GM04503 (cell line): ENCODE measurements around the gene AMBP.

Experiments
- DNase-seq: peaks from one replicate; pipeline ENCODE4 v3.0.0-alpha.2; 2012; ENCODE audit warnings: low read depth

AMBP gene

DNA sequence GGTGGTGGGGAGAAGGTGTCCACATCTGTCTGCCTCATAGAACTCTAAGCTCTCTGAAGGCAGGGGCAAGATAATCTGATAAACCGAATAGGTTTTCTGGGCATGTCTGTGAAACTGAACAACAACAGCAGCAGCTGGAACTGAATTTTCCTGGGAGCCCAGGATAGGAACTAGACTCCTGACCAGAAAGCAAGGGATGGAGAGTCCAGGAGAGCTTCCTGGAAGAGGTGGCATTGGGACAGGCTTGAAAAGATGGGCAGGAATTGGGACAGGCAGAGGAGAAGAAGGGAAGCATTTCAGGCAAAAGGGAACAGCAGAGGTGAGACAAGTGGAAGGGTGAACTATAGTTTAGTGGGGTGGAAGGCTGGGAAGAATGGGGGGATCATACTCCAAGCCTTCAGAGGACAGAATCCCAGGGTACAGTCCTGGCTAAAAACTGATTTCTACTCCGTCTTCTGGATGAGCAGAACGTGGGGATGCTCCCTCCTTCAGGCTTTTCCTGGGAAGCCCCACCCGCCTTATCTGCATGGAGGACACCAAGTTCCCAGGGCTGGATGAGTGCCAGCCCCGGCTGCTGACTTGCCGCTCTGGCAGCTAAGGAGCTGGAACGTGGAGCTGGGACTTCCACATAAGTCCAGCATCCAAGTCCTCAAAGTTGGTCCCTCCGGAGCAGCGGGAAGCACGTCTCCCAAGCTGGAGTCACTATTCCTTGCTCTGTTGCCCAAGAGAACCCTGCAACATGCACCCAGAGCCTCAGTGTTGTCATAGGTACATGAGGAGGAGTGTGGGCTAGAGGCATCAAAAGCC is 34.9 kb upstream of the AMBP start:
- no peak for DNase-seq

GRCh38 chr9:114112325-114112724 is 34.2 kb upstream of the AMBP start:
- DNase-seq, result no peak

GRCh38 chr9:114110180-114110579 is 32.1 kb upstream of the AMBP start:
- DNase-seq, result peak; percentile 77

- DNase-seq, result no peak
These were observed 31.0 kb upstream of the AMBP start for GRCh38 chr9:114109124-114109523.

DNA sequence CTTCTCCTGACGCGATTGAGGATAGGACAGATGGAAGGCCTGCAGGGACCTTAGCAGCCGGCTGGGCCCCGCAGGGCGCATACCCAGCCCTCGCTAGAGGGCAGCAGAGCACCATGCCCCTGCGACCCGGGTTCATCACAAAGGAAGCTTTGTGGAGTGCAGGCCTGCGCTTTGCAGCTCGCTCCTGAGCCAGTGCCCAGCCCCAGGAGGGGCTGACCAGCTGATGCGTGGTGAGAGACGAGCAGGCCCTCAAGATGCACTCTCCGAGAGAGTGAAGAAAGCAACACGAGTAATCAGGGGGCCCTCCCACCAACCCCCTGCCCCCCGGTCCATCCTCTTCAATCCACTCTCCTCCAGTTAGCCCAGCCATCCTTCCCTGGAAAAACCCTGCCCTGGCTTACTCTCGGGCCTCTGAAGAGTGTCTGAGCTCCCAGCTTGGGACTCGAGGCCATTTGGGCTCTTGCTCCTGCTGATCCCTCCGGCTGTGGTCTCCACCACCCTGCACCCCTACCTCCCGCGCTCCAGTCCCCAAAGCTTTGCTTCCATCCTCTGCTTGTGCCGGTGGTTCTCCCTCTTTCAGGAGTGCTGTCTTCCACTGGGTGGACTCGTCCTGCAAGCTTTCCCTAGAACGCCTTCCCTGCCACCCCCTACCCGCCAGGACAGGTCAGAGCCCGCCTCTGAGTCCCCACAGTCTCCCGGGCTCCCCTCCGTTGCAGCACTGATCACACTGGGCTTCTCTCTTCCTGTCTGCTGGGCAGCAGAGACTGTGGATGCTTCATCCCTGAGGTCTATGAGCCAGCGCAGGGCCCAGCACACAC is 30.1 kb upstream of the AMBP start:
- peak; percentile 28 for DNase-seq

DNA sequence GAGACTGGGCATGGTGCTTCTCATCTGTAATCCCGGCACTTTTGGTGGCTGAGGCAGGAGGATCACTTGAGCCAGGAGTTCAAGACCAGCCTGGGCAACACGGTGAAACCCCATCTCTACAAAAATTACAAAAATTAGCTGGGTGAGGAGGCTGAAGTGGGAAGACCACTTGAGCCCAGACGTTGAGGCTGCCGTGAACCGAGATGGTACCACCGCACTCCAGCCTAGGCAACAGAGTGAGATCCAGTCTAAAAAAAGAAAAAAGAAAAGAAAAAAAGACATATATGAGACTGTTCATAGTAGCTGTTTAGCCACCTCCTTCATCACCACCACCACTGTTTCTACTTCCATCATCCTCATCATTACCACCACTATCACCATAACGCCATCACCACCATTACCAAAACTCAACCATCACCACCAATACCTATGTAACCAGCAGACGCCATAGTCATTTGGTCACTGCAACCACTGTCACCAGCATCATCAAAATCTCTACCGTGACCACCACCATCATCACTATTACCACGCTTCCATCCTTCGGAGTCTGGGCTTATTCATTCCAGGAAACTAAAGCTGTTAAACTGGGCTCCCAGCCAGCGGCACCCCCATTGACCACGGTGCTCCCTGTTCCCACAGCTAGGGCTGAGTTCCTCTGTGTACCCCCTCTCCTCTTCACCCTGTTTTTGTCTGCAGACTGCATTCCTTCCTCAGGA is 29.3 kb upstream of the AMBP start:
- no peak for DNase-seq

- no peak for DNase-seq
These were observed 27.1 kb upstream of the AMBP start for GRCh38 chr9:114105236-114105635.

GRCh38 chr9:114102484-114102883 is 24.4 kb upstream of the AMBP start:
- DNase-seq, result no peak

DNA sequence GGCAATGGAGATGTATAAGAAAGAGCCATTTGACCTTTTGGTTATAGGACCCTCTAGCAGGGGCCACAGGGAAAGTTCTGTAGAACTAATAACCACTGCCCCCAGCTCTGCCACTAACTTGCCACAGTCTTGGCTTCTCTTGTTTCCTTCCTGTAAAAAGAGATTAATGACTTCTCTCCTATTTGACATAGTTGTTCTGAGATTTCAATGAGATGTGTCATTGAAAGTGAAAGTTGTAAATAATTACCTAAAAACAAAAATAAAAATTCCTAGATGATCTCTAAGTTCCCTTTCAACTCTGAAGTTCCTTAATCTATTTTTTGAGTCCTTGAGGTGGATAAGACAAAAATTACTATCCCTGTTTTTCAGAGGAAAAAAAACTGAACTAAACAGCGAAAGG is 22.4 kb upstream of the AMBP start:
- DNase-seq, result no peak

DNA sequence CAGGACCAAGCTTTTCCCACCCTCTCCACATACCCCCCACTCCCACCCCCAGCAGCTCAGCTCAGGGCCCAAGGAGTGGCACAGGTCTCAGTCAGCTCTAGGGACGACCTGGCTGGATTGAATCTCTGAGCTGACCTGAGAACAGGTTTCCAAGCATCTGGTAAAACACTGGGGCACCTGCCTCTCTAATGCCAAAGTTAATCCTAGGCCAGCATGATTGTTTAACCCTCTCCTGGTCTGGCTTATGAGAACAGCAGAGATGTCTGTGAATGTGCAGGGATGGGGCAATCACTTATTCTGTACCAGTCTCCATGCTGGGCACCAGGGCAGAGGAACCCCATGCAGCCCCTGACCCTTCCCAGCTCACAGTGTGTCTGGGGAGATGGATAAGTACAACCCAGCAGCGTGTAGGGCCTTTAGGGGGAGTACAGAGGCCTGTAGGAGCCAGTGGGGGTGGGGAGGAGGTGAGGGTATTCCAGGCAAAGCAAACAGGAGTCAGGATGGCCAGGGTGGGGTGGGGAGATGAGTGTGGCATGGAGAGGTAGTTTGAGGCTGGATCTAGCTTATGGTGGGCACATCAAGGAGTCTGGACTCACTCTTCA is 21.7 kb upstream of the AMBP start:
- no peak for DNase-seq

DNA sequence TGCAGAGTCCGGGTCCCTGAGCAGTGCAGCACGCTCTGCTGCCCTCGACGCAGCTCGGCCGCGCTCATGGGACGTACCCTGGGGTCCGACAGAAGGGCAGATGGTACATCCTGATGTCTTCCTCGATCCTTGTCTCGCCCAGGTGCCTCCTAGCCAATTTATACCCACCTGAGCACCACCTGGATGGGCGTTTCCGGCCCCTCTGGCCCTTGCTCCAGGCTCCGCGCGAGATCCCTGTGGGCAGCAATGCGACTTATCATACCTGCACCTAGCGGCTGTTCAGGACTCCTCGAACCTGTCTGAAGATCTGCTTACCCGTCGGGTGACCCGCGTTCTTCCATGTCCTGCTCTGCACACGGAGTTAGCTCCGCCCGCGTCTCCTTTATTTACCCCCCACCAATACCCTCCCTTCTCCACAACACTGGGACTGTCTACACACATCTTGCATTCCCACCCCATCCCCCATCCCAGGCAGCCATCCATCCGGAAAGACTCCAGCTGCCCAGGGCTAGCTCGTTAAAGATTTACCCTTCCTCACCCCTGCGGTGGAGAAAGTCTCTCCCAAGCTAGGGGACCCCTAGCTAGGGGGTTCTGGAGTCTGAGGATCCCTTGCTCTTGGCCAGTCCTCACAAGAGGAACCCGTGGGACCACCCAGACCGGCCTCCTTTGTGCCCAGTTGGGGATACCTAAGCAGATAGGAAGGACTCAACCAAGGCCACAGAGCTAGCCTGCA is 21.0 kb upstream of the AMBP start, which contains the start of gene KIF12:
KIF12 (minus strand) TSS at position 357 of the 733 bp plus-strand sequence; CDS start at position 341, 16 bp downstream.
- DNase-seq, result no peak

DNA sequence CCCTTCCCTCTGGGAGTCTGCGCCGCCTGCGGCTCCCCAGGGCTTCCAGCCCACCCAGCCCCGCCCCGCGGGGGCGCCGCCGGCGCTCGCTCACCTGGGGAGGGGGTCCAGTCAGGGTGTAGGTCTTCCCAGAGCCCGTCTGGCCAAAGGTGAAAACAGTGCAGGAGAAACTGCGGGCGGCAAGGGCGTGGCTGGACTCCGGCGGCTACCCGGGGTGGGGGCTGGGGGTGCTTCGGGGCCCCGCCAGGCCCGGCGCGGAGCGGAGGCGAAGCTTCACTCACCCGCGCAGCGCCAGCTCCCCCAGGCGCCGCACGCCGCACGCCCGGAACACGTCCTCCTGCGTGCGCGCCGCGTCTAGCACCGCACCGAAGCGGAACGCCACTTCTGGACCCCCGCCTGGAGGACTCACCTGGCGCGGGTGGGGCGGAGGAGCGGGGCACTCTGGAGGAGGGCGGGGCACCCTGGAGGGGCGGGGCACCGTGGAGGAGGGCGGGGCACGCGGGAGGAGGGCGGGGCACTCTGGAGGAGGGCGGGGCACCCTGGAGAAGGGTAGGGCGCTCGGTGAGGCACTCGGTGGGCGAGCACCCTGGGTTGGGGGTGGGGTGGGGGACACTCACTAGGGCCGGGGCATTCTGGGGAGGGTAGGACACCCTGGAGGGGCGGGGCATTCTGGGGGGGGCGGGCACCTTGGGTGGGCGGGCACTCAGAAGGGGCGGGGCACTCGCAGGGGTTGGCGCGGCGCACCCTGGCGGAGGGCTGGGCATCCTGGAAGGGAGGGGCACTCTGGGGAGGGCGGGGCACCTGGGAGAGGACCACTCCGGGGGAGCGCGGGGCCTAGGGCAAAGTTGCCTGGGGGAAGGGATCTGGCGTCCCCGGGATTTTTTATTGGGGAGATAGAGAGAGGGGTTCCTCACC is 20.2 kb upstream of the AMBP start:
- no peak for DNase-seq

DNA sequence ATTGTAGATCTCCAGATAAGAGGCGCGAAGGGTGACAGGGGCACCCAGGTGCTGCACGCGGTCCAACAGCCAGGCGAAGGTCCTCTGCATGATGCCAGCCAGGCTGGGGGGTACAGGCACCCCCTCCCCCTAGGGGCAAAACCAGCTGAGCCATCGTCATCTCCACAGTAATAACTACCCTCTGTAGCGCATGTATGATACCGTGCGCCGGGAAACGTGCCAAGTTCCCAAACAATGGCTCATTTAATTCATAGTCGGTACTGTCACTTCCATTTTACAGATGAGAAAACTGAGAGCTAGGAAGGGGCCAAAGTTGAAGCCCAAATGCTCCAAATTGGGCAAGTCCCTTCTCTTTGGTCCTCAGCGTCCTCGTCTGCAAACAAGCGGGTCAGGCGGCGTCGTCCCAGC is 19.5 kb upstream of the AMBP start:
- no peak for DNase-seq

GRCh38 chr9:114096866-114097612 is 18.9 kb upstream of the AMBP start:
- no peak for DNase-seq

DNA sequence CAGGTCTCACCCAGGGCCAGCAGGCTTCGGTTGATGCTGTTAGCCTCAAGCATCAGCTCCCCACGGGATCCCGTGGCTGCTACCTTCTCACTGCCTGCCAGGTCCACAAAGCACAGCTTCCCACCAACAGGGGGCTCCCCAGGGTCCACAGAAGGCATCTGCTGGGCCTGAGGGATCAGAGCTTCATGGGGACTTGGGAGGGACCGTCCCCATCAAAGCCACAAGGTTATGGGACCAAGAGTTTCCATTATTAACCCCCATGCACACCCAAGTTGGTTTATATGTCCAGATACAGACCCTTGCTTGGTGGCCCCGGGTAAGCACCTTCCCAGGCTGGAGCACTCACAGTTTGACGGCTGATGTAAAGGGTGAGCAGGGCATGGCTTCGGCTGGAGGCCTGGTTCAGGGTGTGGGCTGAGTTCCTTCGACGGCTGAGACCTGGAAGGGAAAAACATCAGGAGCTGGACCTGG is 18.0 kb upstream of the AMBP start:
- no peak for DNase-seq

GRCh38 chr9:114094971-114095370 is 16.9 kb upstream of the AMBP start:
- DNase-seq, result no peak

GRCh38 chr9:114093761-114094505 is 15.8 kb upstream of the AMBP start:
- DNase-seq, result no peak

DNA sequence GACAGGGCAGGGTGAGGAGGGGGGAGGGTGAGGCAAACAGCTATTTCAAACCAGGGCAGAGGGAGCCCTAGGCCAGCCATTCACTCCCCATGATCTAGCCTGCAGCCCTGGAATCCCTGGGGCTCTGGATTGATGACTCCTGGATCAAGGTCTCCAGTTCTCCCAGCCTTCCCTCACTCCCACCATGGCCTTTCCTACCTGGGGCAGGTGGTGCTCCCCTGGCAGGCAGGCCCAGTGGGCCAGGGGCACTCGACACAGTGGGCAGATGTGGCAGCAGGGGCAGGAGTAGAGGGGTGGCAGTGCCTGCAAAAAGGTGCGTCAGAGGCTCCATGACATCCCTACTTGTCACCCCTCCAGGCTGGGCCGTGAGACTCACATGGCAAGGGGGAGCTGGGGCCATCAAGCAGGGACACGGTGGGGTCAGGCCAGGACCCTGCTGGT is 15.0 kb upstream of the AMBP start:
- no peak for DNase-seq

- no peak for DNase-seq
These were observed 14.2 kb upstream of the AMBP start for GRCh38 chr9:114092336-114092735.
